CD4-positive, CD25-positive, alpha-beta regulatory T cell (primary cell): Measurements from ENCODE around the gene DNAH14. TPM values are rescaled to one million over a fixed set of nuclear protein-coding genes. Genes with fewer than 3 reads are reported as not detected.
"Not testable (repeated sequence)": the region's sequence is repeated elsewhere in the genome, so short reads cannot be mapped to it uniquely, and the experiment has no call there.

Source experiments
- ATAC-seq, 2 donors: fragments of 150-1000 bp; cut with Tn5 transposase; one replicate each; pipeline ENCODE4 v1.10.0; 2021; ENCODE audit warnings: low read depth in 2 of 2, moderate number of reproducible peaks in 2 of 2, moderate library complexity in 1 of 2
- DNase-seq, 3 donors: peaks; one replicate each; pipeline versions ENCODE4 v3.0.0 to v3.0.0-alpha.2; 2012 to 2022; ENCODE audit warnings: mixed read lengths in 1 of 3
- H3K27ac ChIP-seq: one replicate; pipeline ENCODE4 v1.7.0; 2013; ENCODE audit warnings: mild to moderate bottlenecking, low read length; ENCODE audit not compliant: insufficient read depth, poor library complexity, severe bottlenecking
- H3K27me3 ChIP-seq: one replicate; pipeline ENCODE4 v1.7.0; 2013; ENCODE audit warnings: low read length; ENCODE audit not compliant: control insufficient read depth, insufficient read depth
- H3K36me3 ChIP-seq: one replicate; pipeline ENCODE4 v1.7.0; 2013; ENCODE audit warnings: mild to moderate bottlenecking, low read length, moderate library complexity; ENCODE audit not compliant: control insufficient read depth, insufficient read depth
- H3K4me1 ChIP-seq: 2 replicates; pipeline ENCODE4 v1.7.0; 2013; ENCODE audit warnings: mild to moderate bottlenecking, low read length; ENCODE audit not compliant: insufficient read depth, control insufficient read depth, poor library complexity, severe bottlenecking
- H3K4me3 ChIP-seq: one replicate; pipeline ENCODE4 v1.7.0; 2013; ENCODE audit warnings: low read depth, mild to moderate bottlenecking, low read length, moderate library complexity
- H3K9me3 ChIP-seq, 2 experiments: 1 replicate in 1 of 2; 2 replicates in 1 of 2; pipeline ENCODE4 v1.7.0; 2013; ENCODE audit warnings: low read length in 2 of 2, mild to moderate bottlenecking in 1 of 2, moderate library complexity in 1 of 2; ENCODE audit not compliant: control insufficient read depth in 2 of 2
- H3K27ac Mint-ChIP-seq, 3 donors: one replicate each; pipeline ENCODE4 v1.8.0; 2020 to 2022; ENCODE audit warnings: mild to moderate bottlenecking in 3 of 3, mixed read lengths in 3 of 3, moderate library complexity in 2 of 3
- H3K27me3 Mint-ChIP-seq: one replicate; pipeline ENCODE4 v1.8.0; 2022; ENCODE audit warnings: mild to moderate bottlenecking, mixed read lengths
- H3K36me3 Mint-ChIP-seq: one replicate; pipeline ENCODE4 v1.8.0; 2020; ENCODE audit warnings: mixed read lengths
- H3K4me1 Mint-ChIP-seq, 4 donors: one replicate each; pipeline ENCODE4 v1.8.0; 2020 to 2022; ENCODE audit warnings: mixed read lengths in 4 of 4, mild to moderate bottlenecking in 1 of 4
- H3K4me3 Mint-ChIP-seq, 4 donors: one replicate each; pipeline ENCODE4 v1.8.0; 2020 to 2022; ENCODE audit warnings: mild to moderate bottlenecking in 4 of 4, mixed read lengths in 4 of 4, moderate library complexity in 3 of 4
- H3K9me3 Mint-ChIP-seq, 7 donors: one replicate each; pipeline ENCODE4 v1.8.0; 2020 to 2022; ENCODE audit warnings: mixed read lengths in 7 of 7, mild to moderate bottlenecking in 3 of 7, moderate library complexity in 2 of 7
- polyA plus RNA-seq, 4 donors: library from polyadenylated mRNA; unstranded; fragments of 300-500 nt; fragmentation: Illumina TruSeq; gene quantifications; one replicate each; pipeline ENCODE4 v1.2.3, GENCODE V29; 2021
- total RNA-seq: library from RNA; stranded (reverse); gene quantifications from one replicate; pipeline ENCODE4 v1.2.3, GENCODE V29; 2022

DNAH14 gene
- total and polyA plus RNA-seq, 5 donors from 2014 or later = 0.02 to 0.13 TPM; not detected in 3

GRCh38 chr1:224938652-224939051, 9.2 kb downstream of the DNAH14 start:
- no peaks in the 10 kb centered on the region for H3K36me3 ChIP-seq
- peaks cover 4% of the 10 kb centered on the region for H3K27me3 Mint-ChIP-seq
- no peaks in the 10 kb centered on the region for H3K4me1 ChIP-seq
- no peak for DNase-seq
- H3K9me3 Mint-ChIP-seq = peaks cover 0 to 25% (median 10%) of the 10 kb centered on the region in 7 donors
- no peak overlapping the region for H3K4me3 Mint-ChIP-seq
- H3K36me3 Mint-ChIP-seq = no peaks in the 10 kb centered on the region
- no peak for ATAC-seq
- H3K4me1 Mint-ChIP-seq = no peaks in the 10 kb centered on the region
- H3K4me3 ChIP-seq = no peak overlapping the region
- H3K27ac Mint-ChIP-seq = no peak overlapping the region
- no peaks in the 10 kb centered on the region for H3K27me3 ChIP-seq
- H3K9me3 ChIP-seq = peaks cover 17 to 18% of the 10 kb centered on the region in 2 experiments
- no peak overlapping the region for H3K27ac ChIP-seq

GRCh38 chr1:224939844-224940425, 10.5 kb downstream of the DNAH14 start:
- no peaks in the 10 kb centered on the region for H3K4me1 Mint-ChIP-seq
- H3K27ac ChIP-seq = no peak overlapping the region
- no peaks in the 10 kb centered on the region for H3K36me3 Mint-ChIP-seq
- no peaks in the 10 kb centered on the region for H3K36me3 ChIP-seq
- H3K4me1 ChIP-seq = no peaks in the 10 kb centered on the region
- no peak overlapping the region for H3K4me3 Mint-ChIP-seq
- H3K9me3 Mint-ChIP-seq = peaks cover 0 to 15% (median 5%) of the 10 kb centered on the region in 7 donors
- H3K4me3 ChIP-seq = no peak overlapping the region
- peaks cover 4% of the 10 kb centered on the region for H3K27me3 Mint-ChIP-seq
- no peak for DNase-seq
- H3K9me3 ChIP-seq = peaks cover 4 to 8% of the 10 kb centered on the region in 2 experiments
- H3K27ac Mint-ChIP-seq = no peak overlapping the region
- no peaks in the 10 kb centered on the region for H3K27me3 ChIP-seq
- ATAC-seq = no peak

GRCh38 chr1:224940735-224941134, 11.3 kb downstream of the DNAH14 start:
- H3K27ac Mint-ChIP-seq, H3K27ac ChIP-seq, H3K4me3 Mint-ChIP-seq, H3K4me1 Mint-ChIP-seq, ATAC-seq, H3K27me3 ChIP-seq, H3K27me3 Mint-ChIP-seq, H3K36me3 ChIP-seq, H3K9me3 ChIP-seq, H3K4me1 ChIP-seq, H3K4me3 ChIP-seq, H3K36me3 Mint-ChIP-seq, DNase-seq: not testable (repeated sequence)
- H3K9me3 Mint-ChIP-seq = peaks cover 0 to 12% (median 4%) of the 10 kb centered on the region in 7 donors

- not testable (repeated sequence) for H3K4me1 Mint-ChIP-seq, H3K4me3 ChIP-seq, H3K4me1 ChIP-seq, H3K27ac ChIP-seq, H3K4me3 Mint-ChIP-seq, H3K27me3 ChIP-seq, H3K36me3 ChIP-seq, H3K9me3 ChIP-seq, H3K27ac Mint-ChIP-seq, ATAC-seq, H3K36me3 Mint-ChIP-seq, H3K9me3 Mint-ChIP-seq, DNase-seq
- peaks cover 11% of the 10 kb centered on the region for H3K27me3 Mint-ChIP-seq
Observed at GRCh38 chr1:224945651-224946348, 16.3 kb downstream of the DNAH14 start.

GRCh38 chr1:224946349-224946691, 16.8 kb downstream of the DNAH14 start:
- H3K27me3 ChIP-seq, H3K27ac Mint-ChIP-seq, H3K9me3 ChIP-seq, H3K4me3 Mint-ChIP-seq, H3K4me1 Mint-ChIP-seq, H3K27ac ChIP-seq, ATAC-seq, H3K4me1 ChIP-seq, H3K4me3 ChIP-seq, H3K36me3 Mint-ChIP-seq, H3K36me3 ChIP-seq, H3K9me3 Mint-ChIP-seq, DNase-seq: not testable (repeated sequence)
- H3K27me3 Mint-ChIP-seq = peaks cover 11% of the 10 kb centered on the region

GRCh38 chr1:224957696-224958095, 28.2 kb downstream of the DNAH14 start:
- DNase-seq (no peak), ATAC-seq (no peak)
- peaks cover 8% of the 10 kb centered on the region for H3K27me3 Mint-ChIP-seq
- H3K4me1 ChIP-seq = no peaks in the 10 kb centered on the region
- H3K27ac ChIP-seq = no peak overlapping the region
- no peaks in the 10 kb centered on the region for H3K36me3 Mint-ChIP-seq
- H3K9me3 ChIP-seq = no peaks in the 10 kb centered on the region
- no peak overlapping the region for H3K4me3 ChIP-seq
- H3K27me3 ChIP-seq = no peaks in the 10 kb centered on the region
- no peaks in the 10 kb centered on the region for H3K36me3 ChIP-seq
- H3K4me3 Mint-ChIP-seq = no peak overlapping the region
- H3K27ac Mint-ChIP-seq = no peak overlapping the region
- peaks cover 0 to 6% (median 0%) of the 10 kb centered on the region in 7 donors for H3K9me3 Mint-ChIP-seq
- H3K4me1 Mint-ChIP-seq = no peaks in the 10 kb centered on the region

GRCh38 chr1:224958490-224958889, 29.0 kb downstream of the DNAH14 start:
- H3K4me1 Mint-ChIP-seq = no peaks in the 10 kb centered on the region
- peaks cover 0 to 4% (median 0%) of the 10 kb centered on the region in 7 donors for H3K9me3 Mint-ChIP-seq
- no peaks in the 10 kb centered on the region for H3K36me3 ChIP-seq
- peaks cover 8% of the 10 kb centered on the region for H3K27me3 Mint-ChIP-seq
- H3K4me1 ChIP-seq = no peaks in the 10 kb centered on the region
- no peak overlapping the region for H3K4me3 ChIP-seq
- H3K27ac ChIP-seq = no peak overlapping the region
- ATAC-seq (no peak), DNase-seq (no peak)
- H3K27ac Mint-ChIP-seq = no peak overlapping the region
- H3K9me3 ChIP-seq = no peaks in the 10 kb centered on the region
- H3K36me3 Mint-ChIP-seq = no peaks in the 10 kb centered on the region
- no peaks in the 10 kb centered on the region for H3K27me3 ChIP-seq
- H3K4me3 Mint-ChIP-seq = no peak overlapping the region

- no peak overlapping the region for H3K27ac ChIP-seq
- ATAC-seq (no peak), DNase-seq (no peak)
- H3K27ac Mint-ChIP-seq = no peak overlapping the region
- H3K4me1 ChIP-seq = no peaks in the 10 kb centered on the region
- H3K9me3 Mint-ChIP-seq = peaks cover 0 to 2% (median 0%) of the 10 kb centered on the region in 7 donors
- peaks cover 8% of the 10 kb centered on the region for H3K27me3 Mint-ChIP-seq
- H3K36me3 Mint-ChIP-seq = no peaks in the 10 kb centered on the region
- no peaks in the 10 kb centered on the region for H3K4me1 Mint-ChIP-seq
- no peaks in the 10 kb centered on the region for H3K36me3 ChIP-seq
- H3K4me3 Mint-ChIP-seq = no peak overlapping the region
- H3K27me3 ChIP-seq = no peaks in the 10 kb centered on the region
- H3K9me3 ChIP-seq = no peaks in the 10 kb centered on the region
- no peak overlapping the region for H3K4me3 ChIP-seq
Observed at GRCh38 chr1:224959115-224959514, 29.6 kb downstream of the DNAH14 start.
